Trophoblast cell (in vitro differentiated cells and primary cell): ENCODE data around the gene FGF6.

Experiments
- DNase-seq, 2 donors: peaks; one replicate each; pipeline ENCODE4 v3.0.0-alpha.2; 2016
- H2AFZ ChIP-seq: 2 replicates; pipeline ENCODE4 v1.6.1; 2013; ENCODE audit warnings: low read length, moderate library complexity, mild to moderate bottlenecking; ENCODE audit not compliant: insufficient read depth, poor library complexity
- H2AK5ac ChIP-seq: 2 replicates; pipeline ENCODE4 v1.6.1; 2013; ENCODE audit warnings: mild to moderate bottlenecking, low read length
- H2BK120ac ChIP-seq: 2 replicates; pipeline ENCODE4 v1.6.1; 2013; ENCODE audit warnings: low read length, mild to moderate bottlenecking, moderate library complexity; ENCODE audit not compliant: insufficient read depth, poor library complexity
- H2BK12ac ChIP-seq: 2 replicates; pipeline ENCODE4 v1.6.1; 2013; ENCODE audit warnings: mild to moderate bottlenecking, low read length, moderate library complexity
- H2BK5ac ChIP-seq: 2 replicates; pipeline ENCODE4 v1.6.1; 2013; ENCODE audit warnings: low read length, low read depth, moderate library complexity, mild to moderate bottlenecking; ENCODE audit not compliant: poor library complexity
- H3K14ac ChIP-seq: 2 replicates; pipeline ENCODE4 v1.6.1; 2013; ENCODE audit warnings: mild to moderate bottlenecking, low read length
- H3K18ac ChIP-seq: 2 replicates; pipeline ENCODE4 v1.6.1; 2013; ENCODE audit warnings: mild to moderate bottlenecking, low read length
- H3K23ac ChIP-seq: 2 replicates; pipeline ENCODE4 v1.6.1; 2013; ENCODE audit warnings: low read length
- H3K27ac ChIP-seq: 2 replicates; pipeline ENCODE4 v1.5.1; 2013; ENCODE audit warnings: low read depth, mild to moderate bottlenecking, inconsistent platforms, low read length, moderate library complexity
- H3K27me3 ChIP-seq: 2 replicates; pipeline ENCODE4 v1.6.1; 2013; ENCODE audit warnings: inconsistent platforms, mild to moderate bottlenecking, low read length, moderate library complexity; ENCODE audit not compliant: insufficient read depth
- H3K36me3 ChIP-seq, 2 experiments: 1 replicate in 1 of 2; 2 replicates in 1 of 2; pipeline ENCODE4 v1.6.1; 2013; ENCODE audit warnings: low read length in 2 of 2, mild to moderate bottlenecking in 2 of 2, moderate library complexity in 1 of 2; ENCODE audit not compliant: insufficient read depth in 2 of 2, control insufficient read depth in 1 of 2
- H3K4ac ChIP-seq: 2 replicates; pipeline ENCODE4 v1.6.1; 2013; ENCODE audit warnings: low read depth, mild to moderate bottlenecking, low read length, moderate library complexity
- H3K4me1 ChIP-seq, 2 experiments: 1 replicate in 1 of 2; 2 replicates in 1 of 2; pipeline ENCODE4 v1.6.1; 2013; ENCODE audit warnings: low read length in 2 of 2, mild to moderate bottlenecking in 2 of 2, moderate library complexity in 1 of 2; ENCODE audit not compliant: insufficient read depth in 2 of 2, control insufficient read depth in 1 of 2
- H3K4me2 ChIP-seq: 2 replicates; pipeline ENCODE4 v1.6.1; 2013; ENCODE audit warnings: inconsistent platforms, mild to moderate bottlenecking, low read length, moderate library complexity
- H3K4me3 ChIP-seq: 2 replicates; pipeline ENCODE4 v1.5.1; 2013; ENCODE audit warnings: mild to moderate bottlenecking, low read depth, low read length, inconsistent platforms
- H3K79me1 ChIP-seq: one replicate; pipeline ENCODE4 v1.6.1; 2013; ENCODE audit warnings: low read length
- H3K79me2 ChIP-seq: 2 replicates; pipeline ENCODE4 v1.6.1; 2013; ENCODE audit warnings: low read length, mild to moderate bottlenecking; ENCODE audit not compliant: control insufficient read depth, insufficient read depth, poor library complexity
- H3K9ac ChIP-seq: 2 replicates; pipeline ENCODE4 v1.6.1; 2013; ENCODE audit warnings: mild to moderate bottlenecking, low read length
- H3K9me3 ChIP-seq: 2 replicates; pipeline ENCODE4 v1.6.1; 2013; ENCODE audit warnings: low read depth, mild to moderate bottlenecking, control low read depth, inconsistent platforms, low read length; ENCODE audit not compliant: insufficient read depth
- H4K12ac ChIP-seq: 2 replicates; pipeline ENCODE4 v1.6.1; 2013; ENCODE audit warnings: low read depth, mild to moderate bottlenecking, low read length, moderate library complexity
- H4K8ac ChIP-seq: 2 replicates; pipeline ENCODE4 v1.6.1; 2013; ENCODE audit warnings: low read depth, mild to moderate bottlenecking, low read length, moderate library complexity
- H4K91ac ChIP-seq: one replicate; pipeline ENCODE4 v1.6.1; 2013; ENCODE audit warnings: low read depth, mild to moderate bottlenecking, low read length, moderate library complexity
- WGBS: extraction: QIAGEN DNeasy Blood & Tissue Kit; methylation state at CpG from one replicate; pipeline ENCODE4 v1.1.7; 2013; ENCODE audit warnings: missing lambda C conversion rate; ENCODE audit not compliant: insufficient read length, insufficient coverage; ENCODE audit errors: extremely low coverage; 5-methylcytosine and 5-hydroxymethylcytosine counted together

Gene FGF6

DNA sequence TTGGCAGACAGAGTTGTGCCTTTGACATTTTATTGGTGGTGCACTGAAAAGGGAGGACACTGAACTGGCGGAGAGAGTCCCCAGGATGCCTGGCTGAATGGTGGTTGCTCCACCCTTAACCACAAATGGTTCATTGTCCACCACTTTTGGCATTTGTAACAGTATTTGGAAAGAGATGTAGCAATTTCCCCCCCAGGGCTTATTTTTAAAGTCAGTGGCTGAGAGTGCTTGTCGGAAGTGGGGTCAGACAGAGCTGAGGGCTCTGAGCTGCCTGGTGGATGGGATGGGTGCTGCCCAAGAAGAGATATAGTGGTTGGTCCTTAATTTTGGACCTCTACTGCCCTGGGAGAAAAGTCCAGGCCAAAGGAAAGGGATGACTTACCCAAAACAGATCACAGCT lies 31.5 kb upstream of the FGF6 start:
- H3K79me1 ChIP-seq = no peaks in the 10 kb centered on the region
- no CpG with 5 or more reads among the region's 2 CpGs for WGBS

DNA sequence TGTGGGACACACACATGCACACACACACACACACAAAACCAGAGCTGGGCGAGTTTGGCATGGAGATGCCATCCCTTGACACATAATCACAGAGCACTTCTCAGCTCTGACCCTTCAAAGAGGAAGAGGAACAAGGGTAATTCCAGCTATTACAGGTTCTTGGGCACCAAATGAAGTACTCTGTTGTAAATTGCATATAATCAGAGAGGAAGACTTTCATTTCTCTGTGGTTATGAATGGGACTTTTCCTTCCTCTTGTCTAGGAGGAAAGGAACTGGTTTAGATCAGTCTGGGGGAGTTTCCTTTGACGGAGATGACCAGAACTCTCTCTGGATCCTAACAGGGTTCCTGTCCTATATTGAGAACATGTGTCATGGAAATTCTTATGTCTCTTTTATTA lies 26.4 kb upstream of the FGF6 start:
- Histone ChIP-seq H4K8ac (no peak overlapping the region), H2BK120ac (no peak overlapping the region), H4K12ac (no peak overlapping the region), H3K4ac (no peak overlapping the region), H3K27ac (no peak overlapping the region), H2BK5ac (no peak overlapping the region), H3K9me3 (no peaks in the 10 kb centered on the region), H3K23ac (no peak overlapping the region), H3K79me2 (no peaks in the 10 kb centered on the region), H2AFZ (no peak overlapping the region), H3K4me2 (no peak overlapping the region), H3K4me1 (no peaks in the 10 kb centered on the region), H3K79me1 (no peaks in the 10 kb centered on the region), H2BK12ac (no peak overlapping the region), H3K36me3 (no peaks in the 10 kb centered on the region), H3K9ac (no peak overlapping the region), H3K4me3 (no peak overlapping the region), H3K27me3 (no peaks in the 10 kb centered on the region), H4K91ac (no peak overlapping the region), H2AK5ac (no peak overlapping the region), H3K18ac (no peak overlapping the region), H3K14ac (no peak overlapping the region)
- DNase-seq = peak in 1 of 2 donors; percentile 34
- no CpG with 5 or more reads among the region's 2 CpGs for WGBS

More for the DNA sequence above, 31.5 kb upstream of the FGF6 start:
- H3K4me3 ChIP-seq = no peak overlapping the region
- no peaks in the 10 kb centered on the region for H3K36me3 ChIP-seq
- H3K18ac ChIP-seq = no peak overlapping the region
- H3K4me1 ChIP-seq = no peaks in the 10 kb centered on the region
- H3K9ac ChIP-seq = no peak overlapping the region
- H4K91ac ChIP-seq = no peak overlapping the region
- no peak overlapping the region for H2AK5ac ChIP-seq
- H3K4me2 ChIP-seq = no peak overlapping the region
- no peak overlapping the region for H2BK120ac ChIP-seq
- no peak overlapping the region for H2AFZ ChIP-seq
- H4K12ac ChIP-seq = no peak overlapping the region
- H3K9me3 ChIP-seq = no peaks in the 10 kb centered on the region
- H2BK12ac ChIP-seq = no peak overlapping the region
- no peak overlapping the region for H3K4ac ChIP-seq
- H3K79me2 ChIP-seq = no peaks in the 10 kb centered on the region
- H3K23ac ChIP-seq = no peak overlapping the region
- no peak overlapping the region for H4K8ac ChIP-seq
- H3K27ac ChIP-seq = no peak overlapping the region
- no peaks in the 10 kb centered on the region for H3K27me3 ChIP-seq
- H2BK5ac ChIP-seq = no peak overlapping the region
- H3K14ac ChIP-seq = no peak overlapping the region
- no peak for DNase-seq

DNA sequence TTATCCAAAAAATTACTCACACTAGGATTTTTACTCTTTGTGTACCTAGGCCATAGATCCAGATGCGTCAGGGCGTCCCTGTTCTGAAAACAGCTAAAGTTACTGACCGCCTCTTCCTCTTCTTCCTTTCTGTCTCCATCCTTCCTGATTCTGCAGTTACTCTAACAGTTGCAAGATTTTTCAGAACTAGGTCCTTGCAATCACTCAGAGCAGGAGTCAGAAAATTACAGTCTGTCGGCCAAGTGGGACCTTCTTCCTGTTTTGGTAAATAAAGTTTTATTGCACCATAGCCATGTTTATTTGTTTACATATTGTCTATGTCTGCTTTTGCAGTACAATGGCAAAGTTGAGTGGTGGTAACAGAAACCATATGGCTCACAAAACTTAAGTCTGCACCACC lies 25.6 kb upstream of the FGF6 start:
- H2AK5ac ChIP-seq = no peak overlapping the region
- no peaks in the 10 kb centered on the region for H3K36me3 ChIP-seq
- no peak overlapping the region for H4K91ac ChIP-seq
- H3K27me3 ChIP-seq = no peaks in the 10 kb centered on the region
- H4K12ac ChIP-seq = no peak overlapping the region
- no peak overlapping the region for H3K9ac ChIP-seq
- no peak overlapping the region for H2BK12ac ChIP-seq
- H2BK5ac ChIP-seq = no peak overlapping the region
- DNase-seq = no peak
- no peaks in the 10 kb centered on the region for H3K79me1 ChIP-seq
- no peak overlapping the region for H3K4ac ChIP-seq
- no peak overlapping the region for H3K4me3 ChIP-seq
- H3K14ac ChIP-seq = no peak overlapping the region
- H2BK120ac ChIP-seq = no peak overlapping the region
- no CpG with 5 or more reads among the region's 4 CpGs for WGBS
- no peak overlapping the region for H4K8ac ChIP-seq
- no peaks in the 10 kb centered on the region for H3K4me1 ChIP-seq
- no peaks in the 10 kb centered on the region for H3K79me2 ChIP-seq
- no peak overlapping the region for H3K18ac ChIP-seq
- H3K9me3 ChIP-seq = no peaks in the 10 kb centered on the region
- no peak overlapping the region for H3K4me2 ChIP-seq
- no peak overlapping the region for H2AFZ ChIP-seq
- H3K23ac ChIP-seq = no peak overlapping the region
- no peak overlapping the region for H3K27ac ChIP-seq

DNA sequence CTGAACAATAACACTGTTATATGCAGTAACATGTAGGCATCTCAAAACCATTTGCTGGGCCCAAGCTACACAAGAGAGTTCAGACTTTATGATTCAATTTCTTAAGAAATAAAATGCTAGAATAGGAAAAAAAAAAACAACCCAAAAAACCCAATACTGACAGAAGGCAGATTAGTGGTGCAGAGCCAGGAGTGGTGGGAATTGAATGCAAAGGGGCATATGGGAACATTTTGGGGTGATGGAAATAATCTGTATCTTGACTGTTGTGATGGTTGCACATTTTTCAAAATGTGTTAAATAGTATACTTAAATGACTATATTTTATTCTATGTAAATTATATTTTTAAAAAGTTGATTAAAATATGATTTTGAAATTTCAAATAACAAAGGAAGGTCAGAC lies 23.4 kb upstream of the FGF6 start:
- H4K91ac ChIP-seq = no peak overlapping the region
- H3K36me3 ChIP-seq = no peaks in the 10 kb centered on the region
- H3K18ac ChIP-seq = no peak overlapping the region
- H3K9ac ChIP-seq = no peak overlapping the region
- DNase-seq = no peak
- H2AK5ac ChIP-seq = no peak overlapping the region
- H3K79me2 ChIP-seq = no peaks in the 10 kb centered on the region
- H3K9me3 ChIP-seq = no peaks in the 10 kb centered on the region
- no peak overlapping the region for H3K4ac ChIP-seq
- H2BK120ac ChIP-seq = no peak overlapping the region
- no peak overlapping the region for H4K12ac ChIP-seq
- no peaks in the 10 kb centered on the region for H3K4me1 ChIP-seq
- no peak overlapping the region for H4K8ac ChIP-seq
- H3K4me3 ChIP-seq = no peak overlapping the region
- no peak overlapping the region for H2BK5ac ChIP-seq
- no peak overlapping the region for H3K27ac ChIP-seq
- H2BK12ac ChIP-seq = no peak overlapping the region
- no peak overlapping the region for H3K4me2 ChIP-seq
- no peaks in the 10 kb centered on the region for H3K27me3 ChIP-seq
- no peak overlapping the region for H2AFZ ChIP-seq
- no peaks in the 10 kb centered on the region for H3K79me1 ChIP-seq
- no peak overlapping the region for H3K23ac ChIP-seq
- no peak overlapping the region for H3K14ac ChIP-seq
